CD14-positive monocyte (primary cell): Measurements from ENCODE around the gene ARVCF. TPM values are rescaled to one million over a fixed set of nuclear protein-coding genes. Genes with fewer than 3 reads are reported as not detected.

Experiments
- DNase-seq, 3 donors: peaks; one replicate each; pipeline ENCODE4 v3.0.0-alpha.2; 2011 to 2022
- H2AFZ ChIP-seq: 2 replicates; pipeline ENCODE4 v1.6.0; 2012; ENCODE audit warnings: mild to moderate bottlenecking, low read depth, low read length, inconsistent platforms; ENCODE audit not compliant: insufficient read depth, poor library complexity, severe bottlenecking
- H3K27ac ChIP-seq, 2 donors: 1 replicate in 1 of 2; 2 replicates in 1 of 2; pipeline ENCODE4 v1.5.1; 2012 to 2013; ENCODE audit warnings: low read length in 2 of 2, control low read depth in 1 of 2, inconsistent platforms in 1 of 2, low read depth in 1 of 2, mild to moderate bottlenecking in 1 of 2
- H3K27me3 ChIP-seq, 2 donors: one replicate each; pipeline versions ENCODE4 v1.6.0 to v1.6.1; 2011 to 2013; ENCODE audit warnings: low read length in 2 of 2; ENCODE audit not compliant: control insufficient read depth in 2 of 2, insufficient read depth in 2 of 2
- H3K36me3 ChIP-seq, 2 donors: replicated peaks in 1 of 2; 1 replicate in 1 of 2; 2 replicates in 1 of 2; pipeline versions ENCODE4 v1.5.1 to v1.6.1; 2012 to 2013; ENCODE audit warnings: low read length in 2 of 2, control low read depth in 1 of 2, inconsistent platforms in 1 of 2, mild to moderate bottlenecking in 1 of 2; ENCODE audit not compliant: insufficient read depth in 2 of 2, control insufficient read depth in 1 of 2
- H3K4me1 ChIP-seq, 2 donors: 1 replicate in 1 of 2; 2 replicates in 1 of 2; pipeline versions ENCODE4 v1.5.1 to v1.6.1; 2012 to 2013; ENCODE audit warnings: low read length in 2 of 2, control low read depth in 1 of 2, inconsistent platforms in 1 of 2, mild to moderate bottlenecking in 1 of 2, moderate library complexity in 1 of 2; ENCODE audit not compliant: insufficient read depth in 2 of 2, control insufficient read depth in 1 of 2
- H3K4me2 ChIP-seq: replicated peaks from 2 replicates; pipeline ENCODE3; 2012; ENCODE audit warnings: low read length, moderate library complexity, mild to moderate bottlenecking; ENCODE audit not compliant: poor library complexity, severe bottlenecking; ENCODE audit errors: extremely low read depth
- H3K4me3 ChIP-seq, 3 experiments: fragments of 200-600 bp in 1 of 3; sonication (generic) in 1 of 3; replicated peaks in 1 of 3; 1 replicate in 2 of 3; 2 replicates in 1 of 3; pipeline ENCODE4 v1.5.1; 2011 to 2013; ENCODE audit warnings: low read length in 3 of 3, mild to moderate bottlenecking in 3 of 3, control low read depth in 2 of 3, low read depth in 2 of 3, inconsistent platforms in 1 of 3, moderate library complexity in 1 of 3
- H3K79me2 ChIP-seq: 2 replicates; pipeline ENCODE4 v1.6.0; 2012; ENCODE audit warnings: mild to moderate bottlenecking, control low read depth, inconsistent platforms, low read length, moderate library complexity; ENCODE audit not compliant: insufficient read depth
- H3K9ac ChIP-seq: 2 replicates; pipeline ENCODE4 v1.6.0; 2017; ENCODE audit warnings: low read length, mild to moderate bottlenecking; ENCODE audit not compliant: insufficient read depth, poor library complexity, severe bottlenecking
- H3K9me3 ChIP-seq, 2 donors: replicated peaks in 1 of 2; 1 replicate in 1 of 2; 2 replicates in 1 of 2; pipeline versions ENCODE4 v1.5.1 to v1.6.1; 2012 to 2013; ENCODE audit warnings: low read length in 2 of 2, control low read depth in 1 of 2; ENCODE audit not compliant: control insufficient read depth in 1 of 2, insufficient read depth in 1 of 2
- H4K20me1 ChIP-seq: 2 replicates; pipeline ENCODE4 v1.6.0; 2012; ENCODE audit warnings: mild to moderate bottlenecking, low read length, control low read depth, moderate library complexity; ENCODE audit not compliant: insufficient read depth
- H3K27ac Mint-ChIP-seq, 7 donors: one replicate each; pipeline ENCODE4 v1.8.0; 2020; ENCODE audit warnings: mild to moderate bottlenecking in 7 of 7, mixed read lengths in 7 of 7, moderate library complexity in 6 of 7, inconsistent platforms in 2 of 7
- H3K27me3 Mint-ChIP-seq, 3 donors: one replicate each; pipeline ENCODE4 v1.8.0; 2021 to 2022; ENCODE audit warnings: low read depth in 3 of 3, mild to moderate bottlenecking in 3 of 3, mixed read lengths in 3 of 3, moderate library complexity in 3 of 3, inconsistent platforms in 1 of 3
- H3K36me3 Mint-ChIP-seq, 2 donors: one replicate each; pipeline ENCODE4 v1.8.0; 2020; ENCODE audit warnings: mixed read lengths in 2 of 2, inconsistent platforms in 1 of 2, mild to moderate bottlenecking in 1 of 2
- H3K4me1 Mint-ChIP-seq: one replicate; pipeline ENCODE4 v1.8.0; 2020; ENCODE audit warnings: mild to moderate bottlenecking, mixed read lengths
- H3K4me3 Mint-ChIP-seq, 2 donors: one replicate each; pipeline ENCODE4 v1.8.0; 2020; ENCODE audit warnings: mild to moderate bottlenecking in 2 of 2, mixed read lengths in 2 of 2, moderate library complexity in 1 of 2
- H3K9me3 Mint-ChIP-seq, 7 donors: one replicate each; pipeline ENCODE4 v1.8.0; 2020 to 2022; ENCODE audit warnings: mixed read lengths in 7 of 7, mild to moderate bottlenecking in 6 of 7, moderate library complexity in 6 of 7, inconsistent platforms in 2 of 7
- WGBS: methylation state at CpG from one replicate; pipeline ENCODE4 v1.1.5; 2013; ENCODE audit warnings: missing lambda C conversion rate; ENCODE audit not compliant: insufficient coverage; 5-methylcytosine and 5-hydroxymethylcytosine counted together
- intact Hi-C, 2 donors: fragments of 100-400 bp; cut with micrococcal nuclease; formaldehyde crosslinking; loops; one replicate each; pipeline versions ENCODE4 v1.15.0 to v1.15.1; 2023
- polyA plus RNA-seq, 3 donors: library from polyadenylated mRNA; depleted of rRNA in 1 of 3; unstranded in 2 of 3; stranded (reverse) in 1 of 3; fragments of 300-500 nt in 2 of 3; fragments of >200 nt in 1 of 3; fragmentation: Illumina TruSeq in 2 of 3; gene quantifications; 1 replicate in 2 of 3; 2 replicates in 1 of 3; pipeline ENCODE4 v1.2.3, GENCODE V29; 2012 to 2021
- TF ChIP-seq, protein P1 (sequence below): fragments of 200-600 bp; IDR thresholded peaks from one replicate; pipeline ENCODE4 v1.8.0; 2022; ENCODE audit warnings: antibody characterized with exemption, mild to moderate bottlenecking

ARVCF gene
- polyA plus RNA-seq, 3 donors = 0.31 to 2.6 (median 0.44) TPM

- Histone ChIP-seq H3K36me3 (no peaks in the 10 kb centered on the region), H3K4me3 (no peak overlapping the region), H3K9me3 (peaks cover 0 to 6% of the 10 kb centered on the region in 2 donors), H4K20me1 (no peaks in the 10 kb centered on the region), H3K79me2 (no peaks in the 10 kb centered on the region), H3K27ac (no peak overlapping the region), H3K4me2 (no peak overlapping the region), H3K27me3 (peaks cover 10 to 19% of the 10 kb centered on the region in 2 donors), H3K4me1 (peaks cover 2 to 13% of the 10 kb centered on the region in 2 donors), H3K9ac (no peak overlapping the region), H2AFZ (no peak overlapping the region)
- TF ChIP-seq, protein P1, sequence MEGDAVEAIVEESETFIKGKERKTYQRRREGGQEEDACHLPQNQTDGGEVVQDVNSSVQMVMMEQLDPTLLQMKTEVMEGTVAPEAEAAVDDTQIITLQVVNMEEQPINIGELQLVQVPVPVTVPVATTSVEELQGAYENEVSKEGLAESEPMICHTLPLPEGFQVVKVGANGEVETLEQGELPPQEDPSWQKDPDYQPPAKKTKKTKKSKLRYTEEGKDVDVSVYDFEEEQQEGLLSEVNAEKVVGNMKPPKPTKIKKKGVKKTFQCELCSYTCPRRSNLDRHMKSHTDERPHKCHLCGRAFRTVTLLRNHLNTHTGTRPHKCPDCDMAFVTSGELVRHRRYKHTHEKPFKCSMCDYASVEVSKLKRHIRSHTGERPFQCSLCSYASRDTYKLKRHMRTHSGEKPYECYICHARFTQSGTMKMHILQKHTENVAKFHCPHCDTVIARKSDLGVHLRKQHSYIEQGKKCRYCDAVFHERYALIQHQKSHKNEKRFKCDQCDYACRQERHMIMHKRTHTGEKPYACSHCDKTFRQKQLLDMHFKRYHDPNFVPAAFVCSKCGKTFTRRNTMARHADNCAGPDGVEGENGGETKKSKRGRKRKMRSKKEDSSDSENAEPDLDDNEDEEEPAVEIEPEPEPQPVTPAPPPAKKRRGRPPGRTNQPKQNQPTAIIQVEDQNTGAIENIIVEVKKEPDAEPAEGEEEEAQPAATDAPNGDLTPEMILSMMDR = no peak
- no peak overlapping the region for H3K27ac Mint-ChIP-seq
- H3K4me3 Mint-ChIP-seq = peak overlapping the region in 1 of 2 donors; percentile 31
- peaks cover 15 to 37% (median 24%) of the 10 kb centered on the region in 3 donors for H3K27me3 Mint-ChIP-seq
- 98% methylated on average over 4 of the region's 7 CpGs for WGBS
- DNase-seq = no peak
- peaks cover 2% of the 10 kb centered on the region for H3K4me1 Mint-ChIP-seq
- no peaks in the 10 kb centered on the region for H3K36me3 Mint-ChIP-seq
- H3K9me3 Mint-ChIP-seq = peaks cover 0 to 4% (median 0%) of the 10 kb centered on the region in 7 donors
- intact Hi-C loops = loop anchor here (2.0 to 10.0 kb wide), 4 partner anchors 40 to 280 kb away; partner anchors contain the start of genes GNB1L (in 1 of the 2) and RTL10 (in 1 of the 2)
These were observed 4.5 kb downstream of the ARVCF start for GRCh38 chr22:20011993-20012740.

DNA sequence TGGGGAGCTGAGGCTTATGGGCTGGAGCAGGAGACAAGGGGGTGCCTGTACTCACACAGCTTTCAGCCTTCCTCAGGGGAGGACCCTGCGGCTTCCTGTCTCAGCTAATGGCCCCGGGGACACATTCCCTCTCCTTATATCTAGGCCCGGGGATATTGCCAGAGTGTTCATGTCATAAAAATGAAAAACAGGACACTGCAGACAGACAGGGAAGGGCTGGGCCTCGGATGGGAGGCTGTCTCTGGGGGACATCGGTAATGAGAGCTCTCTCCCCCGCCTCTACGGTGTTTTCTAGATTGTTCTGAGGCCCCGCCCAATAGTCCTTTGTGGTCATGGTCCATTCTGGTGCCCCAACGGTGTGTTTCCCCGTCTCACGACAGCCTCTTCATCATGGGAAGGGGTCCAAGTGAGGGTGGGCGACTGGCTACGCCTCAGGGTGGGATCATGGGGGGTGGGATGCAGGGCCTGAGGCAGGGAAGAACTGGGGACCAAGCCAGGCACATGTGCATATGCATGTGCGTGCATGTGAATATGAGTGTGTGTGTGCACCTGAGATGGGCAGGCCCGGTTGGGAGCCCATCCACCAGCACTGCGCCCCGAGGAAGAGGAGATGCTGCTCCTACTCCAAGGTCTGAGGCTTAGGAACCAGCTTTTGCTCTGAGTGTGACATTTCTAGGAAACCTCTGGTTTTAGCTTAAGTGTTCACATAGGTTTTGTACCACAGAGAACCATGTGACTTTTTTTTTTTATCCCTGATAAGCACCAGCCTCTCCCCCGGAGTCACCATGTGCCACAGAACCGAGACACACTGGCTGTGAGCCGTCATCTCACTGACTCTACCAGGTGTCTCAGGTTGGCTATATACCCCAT is 5.3 kb downstream of the ARVCF start:
- no peak overlapping the region for H3K4me3 Mint-ChIP-seq
- Histone ChIP-seq H3K27me3 (peaks cover 9 to 16% of the 10 kb centered on the region in 2 donors), H3K79me2 (no peaks in the 10 kb centered on the region), H4K20me1 (no peaks in the 10 kb centered on the region), H3K4me3 (no peak overlapping the region), H3K27ac (no peak overlapping the region), H3K9ac (no peak overlapping the region), H3K4me1 (peaks cover 0 to 7% of the 10 kb centered on the region in 2 donors), H2AFZ (no peak overlapping the region), H3K36me3 (no peaks in the 10 kb centered on the region), H3K9me3 (peaks cover 0 to 6% of the 10 kb centered on the region in 2 donors), H3K4me2 (no peak overlapping the region)
- intact Hi-C loops = loop anchor here (5.0 to 10.0 kb wide), 3 partner anchors 39 to 279 kb away; partner anchors contain the start of genes GNB1L (in 1 of the 2) and RTL10 (in 1 of the 2)
- TF ChIP-seq, protein P1 = no peak
- H3K27me3 Mint-ChIP-seq = peaks cover 15 to 31% (median 24%) of the 10 kb centered on the region in 3 donors
- 82% methylated on average over 18 of the region's 20 CpGs for WGBS
- no peaks in the 10 kb centered on the region for H3K4me1 Mint-ChIP-seq
- DNase-seq = no peak
- no peaks in the 10 kb centered on the region for H3K36me3 Mint-ChIP-seq
- no peak overlapping the region for H3K27ac Mint-ChIP-seq
- H3K9me3 Mint-ChIP-seq = peaks cover 0 to 4% (median 0%) of the 10 kb centered on the region in 7 donors
